ENCODE measurements around the gene ZBTB20. TPM values are rescaled to one million over a fixed set of nuclear protein-coding genes. Genes with fewer than 3 reads are reported as not detected.

The ZBTB20 gene
- total and polyA plus RNA-seq, 4 donors = 0.88 to 83.2 (median 20.4) TPM

GRCh38 chr3:114789803-114790202, 357.3 kb downstream of the ZBTB20 start:
- DNase-seq (ENCODE audit: low spot score) = no peak
- Histone ChIP-seq H3K27ac (ENCODE audit: low read depth in 1 of 2, low read length in 2 of 2) (no peak overlapping the region), H3K4me3 (ENCODE audit: low read depth in 1 of 3, low read length in 3 of 3) (no peak overlapping the region), H3K4me1 (ENCODE audit: control insufficient read depth in 4 of 4, insufficient read depth in 4 of 4, low read length in 3 of 4) (peaks cover 1 to 31% (median 15%) of the 10 kb centered on the region in 4 donors), H3K36me3 (ENCODE audit: control insufficient read depth in 4 of 4, insufficient read depth in 3 of 4, low read depth in 1 of 4, low read length in 3 of 4) (no peaks in the 10 kb centered on the region), H3K9me3 (ENCODE audit: control insufficient read depth in 4 of 4, low read length in 3 of 4) (no peaks in the 10 kb centered on the region), H3K9ac (ENCODE audit: low read depth in 1 of 2, low read length in 2 of 2) (no peak overlapping the region), H3K27me3 (ENCODE audit: control insufficient read depth in 4 of 4, insufficient read depth in 4 of 4, low read length in 3 of 4) (no peaks in the 10 kb centered on the region)
- TF ChIP-seq MAX (IDR thresholded peaks at IDR 0.05) = no peak
- TF ChIP-seq GABPA (IDR thresholded peaks at IDR 0.05 in 1 of 2, conservative IDR thresholded peaks at IDR 0.05 in 1 of 2) = no peak
- no peak for TF ChIP-seq TAF1 (conservative IDR thresholded peaks at IDR 0.05)
- no peak for TF ChIP-seq ATF3 (IDR thresholded peaks at IDR 0.05)
- TF ChIP-seq, protein P1, sequence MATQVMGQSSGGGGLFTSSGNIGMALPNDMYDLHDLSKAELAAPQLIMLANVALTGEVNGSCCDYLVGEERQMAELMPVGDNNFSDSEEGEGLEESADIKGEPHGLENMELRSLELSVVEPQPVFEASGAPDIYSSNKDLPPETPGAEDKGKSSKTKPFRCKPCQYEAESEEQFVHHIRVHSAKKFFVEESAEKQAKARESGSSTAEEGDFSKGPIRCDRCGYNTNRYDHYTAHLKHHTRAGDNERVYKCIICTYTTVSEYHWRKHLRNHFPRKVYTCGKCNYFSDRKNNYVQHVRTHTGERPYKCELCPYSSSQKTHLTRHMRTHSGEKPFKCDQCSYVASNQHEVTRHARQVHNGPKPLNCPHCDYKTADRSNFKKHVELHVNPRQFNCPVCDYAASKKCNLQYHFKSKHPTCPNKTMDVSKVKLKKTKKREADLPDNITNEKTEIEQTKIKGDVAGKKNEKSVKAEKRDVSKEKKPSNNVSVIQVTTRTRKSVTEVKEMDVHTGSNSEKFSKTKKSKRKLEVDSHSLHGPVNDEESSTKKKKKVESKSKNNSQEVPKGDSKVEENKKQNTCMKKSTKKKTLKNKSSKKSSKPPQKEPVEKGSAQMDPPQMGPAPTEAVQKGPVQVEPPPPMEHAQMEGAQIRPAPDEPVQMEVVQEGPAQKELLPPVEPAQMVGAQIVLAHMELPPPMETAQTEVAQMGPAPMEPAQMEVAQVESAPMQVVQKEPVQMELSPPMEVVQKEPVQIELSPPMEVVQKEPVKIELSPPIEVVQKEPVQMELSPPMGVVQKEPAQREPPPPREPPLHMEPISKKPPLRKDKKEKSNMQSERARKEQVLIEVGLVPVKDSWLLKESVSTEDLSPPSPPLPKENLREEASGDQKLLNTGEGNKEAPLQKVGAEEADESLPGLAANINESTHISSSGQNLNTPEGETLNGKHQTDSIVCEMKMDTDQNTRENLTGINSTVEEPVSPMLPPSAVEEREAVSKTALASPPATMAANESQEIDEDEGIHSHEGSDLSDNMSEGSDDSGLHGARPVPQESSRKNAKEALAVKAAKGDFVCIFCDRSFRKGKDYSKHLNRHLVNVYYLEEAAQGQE (IDR thresholded peaks at IDR 0.05) = no peak
- TF ChIP-seq, protein P2, sequence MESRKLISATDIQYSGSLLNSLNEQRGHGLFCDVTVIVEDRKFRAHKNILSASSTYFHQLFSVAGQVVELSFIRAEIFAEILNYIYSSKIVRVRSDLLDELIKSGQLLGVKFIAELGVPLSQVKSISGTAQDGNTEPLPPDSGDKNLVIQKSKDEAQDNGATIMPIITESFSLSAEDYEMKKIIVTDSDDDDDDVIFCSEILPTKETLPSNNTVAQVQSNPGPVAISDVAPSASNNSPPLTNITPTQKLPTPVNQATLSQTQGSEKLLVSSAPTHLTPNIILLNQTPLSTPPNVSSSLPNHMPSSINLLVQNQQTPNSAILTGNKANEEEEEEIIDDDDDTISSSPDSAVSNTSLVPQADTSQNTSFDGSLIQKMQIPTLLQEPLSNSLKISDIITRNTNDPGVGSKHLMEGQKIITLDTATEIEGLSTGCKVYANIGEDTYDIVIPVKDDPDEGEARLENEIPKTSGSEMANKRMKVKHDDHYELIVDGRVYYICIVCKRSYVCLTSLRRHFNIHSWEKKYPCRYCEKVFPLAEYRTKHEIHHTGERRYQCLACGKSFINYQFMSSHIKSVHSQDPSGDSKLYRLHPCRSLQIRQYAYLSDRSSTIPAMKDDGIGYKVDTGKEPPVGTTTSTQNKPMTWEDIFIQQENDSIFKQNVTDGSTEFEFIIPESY (IDR thresholded peaks at IDR 0.05) = no peak
- no peak for TF ChIP-seq FOXA2 (IDR thresholded peaks at IDR 0.05)
- no peak for TF ChIP-seq NR2F2 (IDR thresholded peaks at IDR 0.05)
- TF ChIP-seq, protein P3, sequence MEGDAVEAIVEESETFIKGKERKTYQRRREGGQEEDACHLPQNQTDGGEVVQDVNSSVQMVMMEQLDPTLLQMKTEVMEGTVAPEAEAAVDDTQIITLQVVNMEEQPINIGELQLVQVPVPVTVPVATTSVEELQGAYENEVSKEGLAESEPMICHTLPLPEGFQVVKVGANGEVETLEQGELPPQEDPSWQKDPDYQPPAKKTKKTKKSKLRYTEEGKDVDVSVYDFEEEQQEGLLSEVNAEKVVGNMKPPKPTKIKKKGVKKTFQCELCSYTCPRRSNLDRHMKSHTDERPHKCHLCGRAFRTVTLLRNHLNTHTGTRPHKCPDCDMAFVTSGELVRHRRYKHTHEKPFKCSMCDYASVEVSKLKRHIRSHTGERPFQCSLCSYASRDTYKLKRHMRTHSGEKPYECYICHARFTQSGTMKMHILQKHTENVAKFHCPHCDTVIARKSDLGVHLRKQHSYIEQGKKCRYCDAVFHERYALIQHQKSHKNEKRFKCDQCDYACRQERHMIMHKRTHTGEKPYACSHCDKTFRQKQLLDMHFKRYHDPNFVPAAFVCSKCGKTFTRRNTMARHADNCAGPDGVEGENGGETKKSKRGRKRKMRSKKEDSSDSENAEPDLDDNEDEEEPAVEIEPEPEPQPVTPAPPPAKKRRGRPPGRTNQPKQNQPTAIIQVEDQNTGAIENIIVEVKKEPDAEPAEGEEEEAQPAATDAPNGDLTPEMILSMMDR (IDR thresholded peaks at IDR 0.05; ENCODE audit: low read depth, low read length, missing input control) = no peak
- WGBS = 15% methylated on average over 1 of the region's 1 CpG

DNA sequence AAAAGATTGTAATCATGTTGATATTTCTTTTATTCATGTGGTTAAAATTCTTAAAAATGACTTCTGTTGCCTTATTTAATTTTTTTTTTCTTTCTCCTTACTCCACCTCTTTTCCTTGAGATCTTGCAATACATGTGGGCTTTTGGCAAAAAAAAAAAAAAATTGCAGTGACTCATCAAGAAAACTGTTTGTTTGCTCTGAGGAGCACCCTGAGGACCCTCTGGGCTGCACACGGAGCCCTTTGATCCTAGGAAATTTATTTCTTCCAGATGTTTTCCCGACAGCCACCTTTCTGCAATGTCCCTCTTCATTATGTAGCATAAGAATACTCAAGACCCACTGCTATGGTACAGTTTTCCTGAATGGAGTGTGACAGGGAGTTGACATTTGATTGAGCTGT, 371.7 kb downstream of the ZBTB20 start:
- Histone ChIP-seq H3K36me3 (ENCODE audit: control insufficient read depth in 4 of 4, insufficient read depth in 3 of 4, low read depth in 1 of 4, low read length in 3 of 4) (peaks cover 3 to 18% (median 5%) of the 10 kb centered on the region in 4 donors), H3K27me3 (ENCODE audit: control insufficient read depth in 4 of 4, insufficient read depth in 4 of 4, low read length in 3 of 4) (no peaks in the 10 kb centered on the region), H3K4me1 (ENCODE audit: control insufficient read depth in 4 of 4, insufficient read depth in 4 of 4, low read length in 3 of 4) (no peaks in the 10 kb centered on the region), H3K4me3 (ENCODE audit: low read depth in 1 of 3, low read length in 3 of 3) (no peak overlapping the region), H3K9me3 (ENCODE audit: control insufficient read depth in 4 of 4, low read length in 3 of 4) (peaks cover 3 to 10% (median 5%) of the 10 kb centered on the region in 4 donors), H3K9ac (ENCODE audit: low read depth in 1 of 2, low read length in 2 of 2) (no peak overlapping the region), H3K27ac (ENCODE audit: low read depth in 1 of 2, low read length in 2 of 2) (no peak overlapping the region)
- WGBS = 94% methylated on average over 2 of the region's 2 CpGs
- DNase-seq (ENCODE audit: low spot score) = no peak
- TF ChIP-seq, protein P1 (IDR thresholded peaks at IDR 0.05) = no peak
- TF ChIP-seq, protein P2 (IDR thresholded peaks at IDR 0.05) = no peak
- TF ChIP-seq FOXA2 (IDR thresholded peaks at IDR 0.05) (no peak), YY1 (IDR thresholded peaks at IDR 0.05) (no peak), FOXA1 (IDR thresholded peaks at IDR 0.05) (no peak), MAX (IDR thresholded peaks at IDR 0.05) (no peak), ATF3 (IDR thresholded peaks at IDR 0.05) (no peak), JUND (IDR thresholded peaks at IDR 0.05) (no peak), TAF1 (conservative IDR thresholded peaks at IDR 0.05) (no peak), HNF4G (IDR thresholded peaks at IDR 0.05) (no peak)

Data from liver (tissue), 9 donors.